ENCODE measurements around the gene LSM11. TPM values are rescaled to one million over a fixed set of nuclear protein-coding genes. Genes with fewer than 3 reads are reported as not detected.

Gene LSM11
- total RNA-seq, 1 donor: 1.0 TPM

- Histone ChIP-seq H3K9me3 (ENCODE audit: low read depth, low read length) (no peaks in the 10 kb centered on the region), H3K4me3 (ENCODE audit: low read length) (no peak overlapping the region), H3K27me3 (ENCODE audit: insufficient read depth, low read length) (no peaks in the 10 kb centered on the region)
Observed at GRCh38 chr5:157779221-157779620, 35.7 kb downstream of the LSM11 start.

GRCh38 chr5:157785801-157786200 is 42.3 kb downstream of the LSM11 start:
- H3K27me3 ChIP-seq (ENCODE audit: insufficient read depth, low read length): no peaks in the 10 kb centered on the region
- no peaks in the 10 kb centered on the region for H3K9me3 ChIP-seq (ENCODE audit: low read depth, low read length)
- H3K4me3 ChIP-seq (ENCODE audit: low read length): no peak overlapping the region
- H3K4me1 ChIP-seq (ENCODE audit: insufficient read depth, low read length): no peaks in the 10 kb centered on the region

More at GRCh38 chr5:157779221-157779620, 35.7 kb downstream of the LSM11 start:
- H3K4me1 ChIP-seq (ENCODE audit: insufficient read depth, low read length): no peaks in the 10 kb centered on the region

GRCh38 chr5:157793301-157793700 is 49.8 kb downstream of the LSM11 start:
- Histone ChIP-seq H3K9me3 (ENCODE audit: low read depth, low read length) (no peaks in the 10 kb centered on the region), H3K4me3 (ENCODE audit: low read length) (no peak overlapping the region), H3K27me3 (ENCODE audit: insufficient read depth, low read length) (no peaks in the 10 kb centered on the region)

GRCh38 chr5:157799578-157799977 is 56.1 kb downstream of the LSM11 start:
- H3K27me3 ChIP-seq (ENCODE audit: insufficient read depth, low read length): no peaks in the 10 kb centered on the region
- H3K9me3 ChIP-seq (ENCODE audit: low read depth, low read length): no peaks in the 10 kb centered on the region
- H3K4me3 ChIP-seq (ENCODE audit: low read length): no peak overlapping the region
- H3K4me1 ChIP-seq (ENCODE audit: insufficient read depth, low read length): no peaks in the 10 kb centered on the region

More at GRCh38 chr5:157793301-157793700, 49.8 kb downstream of the LSM11 start:
- no peaks in the 10 kb centered on the region for H3K4me1 ChIP-seq (ENCODE audit: insufficient read depth, low read length)

GRCh38 chr5:157800137-157800536 is 56.6 kb downstream of the LSM11 start:
- Histone ChIP-seq H3K27me3 (ENCODE audit: insufficient read depth, low read length) (no peaks in the 10 kb centered on the region), H3K4me1 (ENCODE audit: insufficient read depth, low read length) (no peaks in the 10 kb centered on the region), H3K4me3 (ENCODE audit: low read length) (no peak overlapping the region), H3K9me3 (ENCODE audit: low read depth, low read length) (no peaks in the 10 kb centered on the region)

- no peak overlapping the region for H3K4me3 ChIP-seq (ENCODE audit: low read length)
- H3K27me3 ChIP-seq (ENCODE audit: insufficient read depth, low read length): no peaks in the 10 kb centered on the region
- H3K9me3 ChIP-seq (ENCODE audit: low read depth, low read length): no peaks in the 10 kb centered on the region
- no peaks in the 10 kb centered on the region for H3K4me1 ChIP-seq (ENCODE audit: insufficient read depth, low read length)
Observed at GRCh38 chr5:157802736-157803135, 59.2 kb downstream of the LSM11 start.

- Histone ChIP-seq H3K27me3 (ENCODE audit: insufficient read depth, low read length) (no peaks in the 10 kb centered on the region), H3K4me3 (ENCODE audit: low read length) (no peak overlapping the region), H3K9me3 (ENCODE audit: low read depth, low read length) (no peaks in the 10 kb centered on the region), H3K4me1 (ENCODE audit: insufficient read depth, low read length) (no peaks in the 10 kb centered on the region)
Observed at GRCh38 chr5:157808043-157808442, 64.5 kb downstream of the LSM11 start.

Other genes starting within 250 kb of the LSM11 start
- 17.7 TPM for gene ADAM19, start 167.9 kb upstream of the LSM11 start, total RNA-seq
- gene SOX30, start 91.3 kb upstream of the LSM11 start, total RNA-seq: not detected
- gene C5orf52, start 72.2 kb upstream of the LSM11 start, total RNA-seq: not detected
- gene THG1L, start 12.3 kb upstream of the LSM11 start, total RNA-seq: 13.4 TPM
- 120 TPM for gene CLINT1, start 115.4 kb downstream of the LSM11 start, total RNA-seq